HG03280 (cell line): ENCODE results near the gene R3HCC1L.

Experiments
- ATAC-seq: cut with Tn5 transposase; IDR thresholded peaks from one replicate; pipeline ENCODE4 v1.9.1; 2021; ENCODE audit warnings: mild to moderate bottlenecking, moderate library complexity; ENCODE audit not compliant: unreplicated experiment

The R3HCC1L gene

DNA sequence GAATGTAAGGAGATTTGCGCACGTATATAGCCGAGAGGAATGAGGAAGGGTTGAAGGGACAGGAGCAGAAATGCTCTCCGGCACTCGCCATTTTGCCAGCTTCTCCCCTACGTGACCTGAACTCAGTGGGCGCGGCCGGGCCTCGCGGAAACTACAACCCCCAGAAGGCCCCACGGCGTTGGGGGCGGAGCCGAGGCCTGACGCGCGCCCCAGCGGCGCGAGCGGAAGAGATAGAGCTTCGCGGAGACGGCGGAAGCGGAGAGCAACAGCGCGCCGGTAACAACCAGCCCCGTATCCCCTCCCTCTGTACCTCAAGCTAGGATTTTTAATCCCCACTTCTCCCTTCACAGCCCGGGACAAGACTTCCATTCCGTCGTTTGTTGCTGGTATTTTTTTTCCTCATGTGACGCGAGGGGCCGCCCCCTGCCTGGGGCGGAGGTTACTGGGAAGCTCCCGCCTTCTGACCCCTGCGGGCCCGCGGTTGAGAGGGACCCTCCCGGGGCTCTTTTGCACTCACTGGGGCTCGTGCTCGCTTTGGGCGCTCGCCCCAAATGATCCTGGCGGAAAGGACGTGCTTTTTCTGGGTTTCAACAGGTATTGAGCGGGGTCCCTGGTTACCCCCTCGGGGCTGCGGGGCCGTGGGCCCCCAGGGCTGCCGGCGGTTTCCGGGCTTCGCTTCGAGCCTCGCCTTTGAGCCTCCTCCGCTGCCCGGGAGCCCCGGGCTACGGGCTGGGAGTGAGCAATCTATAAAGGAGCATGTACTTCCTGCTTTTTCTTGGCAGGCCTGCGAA, at the start of gene R3HCC1L:
Gene R3HCC1L (plus strand): TSS at position 227 of the 791 bp plus-strand sequence. CDS start 73,458 bp downstream, outside the sequence.
- peak; percentile 94 for ATAC-seq

DNA sequence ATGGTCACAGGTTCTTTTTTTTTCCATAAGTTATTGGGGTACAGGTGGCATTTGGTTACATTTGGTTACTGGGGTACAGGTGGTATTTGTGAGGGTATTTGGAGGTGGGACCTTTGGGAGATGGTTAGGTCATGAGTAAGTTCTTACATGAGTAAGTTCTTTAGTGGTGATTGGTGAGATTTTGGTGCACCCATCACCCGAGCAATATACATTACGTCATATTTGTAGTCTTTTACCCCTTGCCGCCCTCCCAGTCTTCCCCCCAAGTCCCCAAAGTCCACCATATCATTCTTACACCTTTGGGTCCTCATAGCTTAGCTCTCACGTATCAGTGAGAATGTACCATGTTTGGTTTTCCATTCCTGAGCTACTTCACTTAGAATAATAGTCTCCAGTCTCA, 49.2 kb upstream of the R3HCC1L start:
- no peak for ATAC-seq

DNA sequence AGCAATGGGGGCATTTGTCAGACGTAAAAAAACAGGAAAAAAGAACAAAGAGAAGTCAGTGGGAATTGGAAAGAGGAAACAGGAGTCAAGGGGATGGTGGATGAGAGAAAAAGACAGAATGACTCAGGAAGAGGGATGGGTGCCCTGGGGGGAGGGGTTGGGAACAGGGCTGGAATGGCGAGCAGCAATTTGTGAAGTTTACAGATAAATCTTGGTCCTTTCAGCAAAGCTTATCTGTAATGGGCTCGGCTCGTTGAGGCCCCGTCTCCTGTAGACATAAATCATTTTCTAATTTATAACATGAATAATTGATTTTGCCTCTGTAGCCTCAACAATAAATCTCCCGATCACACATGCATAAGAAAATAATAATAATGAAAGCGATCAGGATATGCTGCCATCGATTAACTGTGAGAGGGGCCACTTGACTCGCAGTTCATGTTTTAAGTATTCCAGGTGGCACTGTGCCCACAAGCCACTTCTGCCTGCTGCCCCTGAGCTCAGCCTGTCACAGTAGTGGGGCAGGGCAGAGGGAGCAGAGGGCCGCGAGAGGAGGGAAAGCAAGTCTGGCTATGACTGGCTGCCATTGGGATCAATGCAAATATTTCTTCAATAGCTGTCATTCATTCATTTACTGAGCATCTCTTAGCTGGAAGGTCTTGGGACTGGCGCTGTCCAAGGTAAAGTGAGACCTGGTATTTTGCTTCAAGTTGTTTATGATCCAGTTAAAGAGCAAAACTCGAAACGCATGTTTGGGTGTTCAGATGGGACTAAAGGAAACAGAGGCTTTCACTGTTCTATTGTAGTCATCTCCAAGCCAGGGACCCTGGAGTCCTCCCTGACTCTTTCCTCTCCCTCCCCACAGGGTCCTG, 47.4 kb upstream of the R3HCC1L start:
- no peak for ATAC-seq

- no peak for ATAC-seq
Measured at GRCh38 chr10:98088186-98088971, 46.1 kb upstream of the R3HCC1L start.

DNA sequence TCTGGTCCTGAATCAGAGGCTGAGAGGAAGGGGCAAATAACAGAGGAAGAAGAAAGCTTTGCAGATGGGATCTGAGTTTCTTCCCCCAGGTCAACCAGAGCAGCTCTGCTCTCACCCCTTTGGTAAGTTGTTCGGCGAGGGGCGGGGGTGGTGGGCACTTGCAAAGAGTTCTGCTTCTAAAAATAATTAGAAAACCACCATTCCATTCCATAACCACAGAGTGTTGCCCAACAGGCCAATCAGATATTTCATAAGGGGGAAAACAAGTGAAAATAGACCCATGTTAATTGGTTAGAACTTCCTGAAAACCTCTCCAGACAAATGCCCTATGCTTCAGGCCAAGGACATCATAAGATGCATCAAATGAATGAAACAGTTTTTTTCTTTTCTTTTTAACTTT, 43.6 kb upstream of the R3HCC1L start:
- ATAC-seq = no peak

GRCh38 chr10:98096316-98096715, 38.1 kb upstream of the R3HCC1L start:
- no peak for ATAC-seq

- no peak for ATAC-seq
Measured at GRCh38 chr10:98096731-98097130, 37.7 kb upstream of the R3HCC1L start.

- ATAC-seq = no peak
Measured at GRCh38 chr10:98097175-98097574, 37.3 kb upstream of the R3HCC1L start.

DNA sequence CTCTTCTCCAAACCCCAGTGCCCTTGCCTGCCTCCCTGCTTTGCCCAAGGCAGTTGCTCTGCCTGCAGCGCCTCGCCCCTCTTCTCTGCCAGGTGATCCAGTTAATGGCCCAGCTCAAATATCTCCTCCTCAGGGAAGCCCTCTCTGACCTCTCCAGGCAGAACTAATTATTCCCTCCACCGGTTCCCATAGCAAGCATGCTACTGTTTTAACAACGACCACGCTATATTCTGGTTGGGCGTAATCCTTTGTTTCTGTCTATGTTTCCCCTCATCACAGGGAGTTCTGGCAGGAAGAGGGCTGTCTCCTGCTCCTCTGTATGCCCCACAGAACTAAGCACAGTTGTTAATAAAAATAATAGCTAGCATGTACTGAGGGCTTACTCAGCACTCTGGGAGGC, 36.8 kb upstream of the R3HCC1L start:
- no peak for ATAC-seq

DNA sequence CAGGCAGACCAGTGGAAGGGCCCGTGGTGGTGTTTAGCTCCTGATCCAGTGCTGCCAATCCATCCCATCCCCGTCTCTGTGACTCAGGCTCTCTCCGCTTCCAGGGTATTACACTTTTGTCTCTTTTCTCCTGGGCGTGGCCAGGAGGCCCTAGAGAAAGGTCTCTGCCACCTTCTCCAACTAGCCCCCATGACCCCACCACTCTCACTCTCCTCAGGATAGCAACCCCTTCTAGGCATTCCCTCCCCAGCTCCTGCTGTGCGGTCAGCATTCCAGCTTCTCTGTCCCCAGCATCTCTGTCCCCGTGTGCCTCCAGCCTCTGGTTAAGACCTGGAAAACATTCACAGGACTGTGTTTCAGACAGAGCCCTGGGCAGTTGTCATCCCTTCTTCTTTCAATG, 36.2 kb upstream of the R3HCC1L start:
- no peak for ATAC-seq

- ATAC-seq = no peak
Measured at GRCh38 chr10:98100476-98100875, 34.0 kb upstream of the R3HCC1L start.

DNA sequence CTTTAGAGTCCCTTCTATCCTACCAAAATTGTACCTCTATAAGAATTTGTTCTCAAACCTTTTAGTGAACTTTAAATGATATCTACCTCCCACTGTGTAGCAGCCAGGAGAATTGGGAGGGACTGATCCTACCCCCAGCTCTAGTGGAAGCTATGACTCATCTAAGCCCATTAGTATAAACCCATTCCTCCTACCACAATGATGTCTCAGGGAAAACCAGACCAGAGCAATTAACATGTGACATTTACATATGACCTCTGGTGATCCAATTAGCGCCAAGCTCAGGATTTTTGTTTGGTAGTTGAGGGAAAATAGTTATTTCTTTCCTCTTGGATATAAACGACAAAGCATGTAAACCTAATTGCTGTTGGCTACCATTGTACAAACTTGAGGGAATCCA, 33.1 kb upstream of the R3HCC1L start:
- ATAC-seq = no peak

GRCh38 chr10:98104125-98104524, 30.3 kb upstream of the R3HCC1L start:
- no peak for ATAC-seq

DNA sequence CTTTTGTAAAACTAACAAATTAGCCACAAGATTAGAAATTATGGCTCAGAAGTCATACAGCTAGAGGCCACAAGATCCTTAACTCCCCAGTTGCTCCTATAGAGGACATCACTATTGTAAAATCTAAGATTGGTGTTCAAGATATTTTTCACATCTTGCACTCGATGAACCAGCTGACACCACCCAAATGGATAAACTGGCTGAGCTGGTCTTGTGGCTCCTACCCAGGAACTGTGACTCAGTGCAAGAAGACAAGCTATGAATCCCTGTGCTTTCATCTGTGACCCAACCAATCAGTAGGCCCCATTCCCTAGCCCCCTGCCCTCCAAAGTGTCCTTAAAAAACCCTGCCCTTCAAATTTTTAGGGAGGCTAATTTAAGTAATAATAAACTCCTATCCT, 27.9 kb upstream of the R3HCC1L start:
- no peak for ATAC-seq

GRCh38 chr10:98107644-98108430, 26.6 kb upstream of the R3HCC1L start:
- no peak for ATAC-seq

DNA sequence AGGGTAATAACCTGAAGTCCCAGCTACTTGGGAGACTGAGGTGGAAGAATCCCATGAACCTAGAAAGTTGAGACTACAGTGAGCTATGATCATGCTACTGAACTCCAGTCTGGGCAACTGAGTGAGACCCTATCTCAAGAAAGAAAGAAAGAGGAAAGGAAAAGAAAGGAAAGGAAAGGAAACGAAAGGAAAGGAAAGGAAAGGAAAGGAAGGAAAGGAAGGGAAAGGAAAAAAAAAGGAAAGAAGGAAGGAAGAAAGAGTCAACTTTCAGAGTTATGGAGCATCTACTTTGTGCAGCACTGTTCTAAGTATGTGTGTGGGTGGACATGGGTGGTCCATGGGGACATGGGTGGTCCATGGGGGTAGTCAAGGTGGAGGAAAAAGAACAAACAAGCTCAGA, 24.1 kb upstream of the R3HCC1L start:
- ATAC-seq = no peak

DNA sequence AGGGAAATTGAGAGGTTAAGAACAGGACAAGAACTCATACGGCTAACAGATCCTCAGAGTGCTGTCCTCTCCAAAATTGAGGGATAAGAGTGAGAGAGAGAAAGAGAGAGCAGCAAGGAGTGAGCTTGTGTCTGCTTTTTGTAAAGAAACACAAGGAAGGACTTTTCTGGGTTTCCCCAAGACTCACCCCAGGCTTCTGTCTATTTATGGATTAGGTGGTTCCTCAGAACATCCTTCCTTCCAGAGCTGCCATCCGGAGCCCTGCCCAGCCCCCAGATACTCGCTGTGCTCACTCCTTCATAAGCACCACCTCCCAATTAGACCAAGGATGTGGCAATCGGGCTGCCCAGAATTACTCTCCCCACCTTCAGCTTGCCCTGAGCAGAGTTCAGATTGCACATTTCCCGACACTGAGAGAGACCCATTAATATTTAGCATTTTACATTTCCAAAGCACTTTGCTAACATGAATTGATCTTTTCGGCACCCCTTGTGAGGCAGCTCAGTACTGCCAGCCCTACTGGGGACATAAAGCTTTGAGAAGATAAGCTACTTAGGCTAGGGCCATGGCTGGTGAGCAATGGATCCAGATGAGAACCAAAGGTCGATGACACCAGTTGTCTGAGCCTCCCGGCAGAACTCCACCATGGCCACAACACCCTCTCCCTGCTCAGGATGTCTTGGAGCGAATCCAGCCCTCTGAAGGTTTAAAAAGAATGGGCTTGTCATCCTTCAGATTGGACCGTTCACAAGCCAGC, 19.2 kb upstream of the R3HCC1L start:
- no peak for ATAC-seq

- ATAC-seq = no peak
Measured at GRCh38 chr10:98119891-98120290, 14.6 kb upstream of the R3HCC1L start.

- ATAC-seq = no peak
Measured at GRCh38 chr10:98125940-98126631, 8.4 kb upstream of the R3HCC1L start.
